Fibroblast of lung (primary cell): ENCODE results near the gene CMTM1. TPM values are rescaled to one million over a fixed set of nuclear protein-coding genes. Genes with fewer than 3 reads are reported as not detected.

ENCODE experiments used
- polyA plus RNA-seq, 2 donors: library from polyadenylated mRNA; depleted of rRNA in 1 of 2; stranded (reverse) in 1 of 2; unstranded in 1 of 2; fragments of >200 nt; gene quantifications; 2 replicates each; pipeline ENCODE4 v1.2.1, GENCODE V29; 2011 to 2012; ENCODE audit warnings: missing spikeins in 1 of 2
- total RNA-seq: library from RNA; depleted of rRNA; stranded (reverse); fragments of >200 nt; gene quantifications from 2 replicates; pipeline ENCODE4 v1.2.1, GENCODE V29; 2014

Gene CMTM1
- total and polyA plus RNA-seq, 2 donors (not counting 1 experiment from before 2014, with no cell fraction given): 0.99 to 1.5 TPM

Other genes starting within 250 kb of the CMTM1 start
- under 0.01 TPM in 1 of 2 replicates, not detected in the other for gene CDH5, start 199.7 kb upstream of the CMTM1 start, total RNA-seq
- gene CDH5, start 199.7 kb upstream of the CMTM1 start, polyA plus RNA-seq: 0.02 and 0.07 TPM in 2 replicates
- not detected in 2 replicates for gene BEAN1, start 139.1 kb upstream of the CMTM1 start, total RNA-seq
- gene BEAN1, start 139.1 kb upstream of the CMTM1 start, polyA plus RNA-seq: 0.02 and 0.07 TPM in 2 replicates
- gene TK2, start 16.3 kb upstream of the CMTM1 start, total RNA-seq: 57.5 and 73.7 TPM in 2 replicates
- gene TK2, start 16.3 kb upstream of the CMTM1 start, polyA plus RNA-seq: 34.8 and 36.8 TPM in 2 replicates
- gene CKLF, start 13.9 kb upstream of the CMTM1 start, total RNA-seq: 38.8 and 41.9 TPM in 2 replicates
- 70.9 and 82.8 TPM in 2 replicates for gene CKLF, start 13.9 kb upstream of the CMTM1 start, polyA plus RNA-seq
- gene CMTM2, start 13.0 kb downstream of the CMTM1 start, total RNA-seq: not detected in 2 replicates
- gene CMTM2, start 13.0 kb downstream of the CMTM1 start, polyA plus RNA-seq: not detected in 2 replicates
- 6.9 and 10.1 TPM in 2 replicates for gene CMTM3, start 38.3 kb downstream of the CMTM1 start, total RNA-seq
- gene CMTM3, start 38.3 kb downstream of the CMTM1 start, polyA plus RNA-seq: 14.9 and 18.6 TPM in 2 replicates
- 6.9 and 10.2 TPM in 2 replicates for gene CMTM4, start 130.3 kb downstream of the CMTM1 start, total RNA-seq
- gene CMTM4, start 130.3 kb downstream of the CMTM1 start, polyA plus RNA-seq: 6.9 and 12.8 TPM in 2 replicates
- gene DYNC1LI2, start 185.2 kb downstream of the CMTM1 start, total RNA-seq: 115 and 173 TPM in 2 replicates
- gene DYNC1LI2, start 185.2 kb downstream of the CMTM1 start, polyA plus RNA-seq: 78.5 and 83.3 TPM in 2 replicates
- gene TERB1, start 235.1 kb downstream of the CMTM1 start, total RNA-seq: under 0.01 and 0.17 TPM in 2 replicates
- not detected in 2 replicates for gene TERB1, start 235.1 kb downstream of the CMTM1 start, polyA plus RNA-seq